Urothelium cell line (cell line): ENCODE results near the gene XRCC1.
A peak's percentile ranks its signal among the peaks of the same experiment; 100 is the strongest.
"Not testable (repeated sequence)": the region's sequence is repeated elsewhere in the genome, so short reads cannot be mapped to it uniquely, and the experiment has no call there.

Experiments
- DNase-seq: peaks from one replicate; pipeline ENCODE4 v3.0.0; 2011; ENCODE audit warnings: low spot score, mixed read lengths
- FAIRE-seq: peaks from 2 replicates; lab custom pipeline; 2011; peaks lifted over from hg19 to GRCh38; lab: Jason Lieb, UNC

Gene XRCC1

DNA sequence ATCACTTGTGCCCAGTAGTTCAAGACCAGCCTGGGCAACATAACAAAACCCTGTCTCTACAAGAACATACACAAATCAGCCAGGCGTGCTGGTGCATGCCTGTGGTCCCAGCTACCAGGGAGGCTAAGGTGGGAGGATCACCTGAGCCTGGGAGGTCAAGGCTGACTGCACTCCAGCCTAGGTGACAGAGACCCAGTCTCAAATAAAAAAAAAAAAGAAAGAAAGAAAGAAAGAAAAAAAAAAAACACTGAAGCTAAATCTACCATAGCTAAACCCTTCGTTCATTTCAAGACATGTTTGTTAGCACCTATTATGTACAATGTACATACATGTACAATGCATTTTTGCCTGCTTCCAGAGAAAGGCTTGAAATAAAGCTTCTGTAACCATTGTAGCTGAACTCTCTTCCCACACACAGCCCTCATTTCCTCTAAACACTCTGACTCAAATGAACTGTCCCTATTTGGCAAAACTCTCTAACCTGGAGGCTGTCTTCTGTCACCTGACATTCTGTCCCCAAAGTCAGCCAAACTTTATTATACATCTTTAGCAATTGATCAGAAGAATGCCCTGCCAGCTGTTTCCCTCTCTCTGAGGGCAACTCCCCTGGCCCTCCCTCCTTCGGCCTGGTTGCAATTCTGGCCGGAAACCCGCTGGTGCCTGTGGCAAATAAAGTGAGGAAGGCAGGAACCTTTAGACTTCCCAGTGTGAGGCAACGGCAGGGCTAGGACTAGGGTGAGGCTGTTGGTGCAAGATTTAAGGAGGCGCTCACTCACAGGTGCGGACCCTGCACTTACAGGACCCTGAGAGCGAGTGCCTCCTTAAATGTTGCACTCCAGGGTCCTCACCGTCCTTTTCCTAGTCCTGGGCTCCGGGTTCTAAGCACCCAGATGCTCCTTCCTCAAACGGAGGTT is 50.1 kb downstream of the XRCC1 start:
- no peak for FAIRE-seq
- peak; percentile 71 for DNase-seq

DNA sequence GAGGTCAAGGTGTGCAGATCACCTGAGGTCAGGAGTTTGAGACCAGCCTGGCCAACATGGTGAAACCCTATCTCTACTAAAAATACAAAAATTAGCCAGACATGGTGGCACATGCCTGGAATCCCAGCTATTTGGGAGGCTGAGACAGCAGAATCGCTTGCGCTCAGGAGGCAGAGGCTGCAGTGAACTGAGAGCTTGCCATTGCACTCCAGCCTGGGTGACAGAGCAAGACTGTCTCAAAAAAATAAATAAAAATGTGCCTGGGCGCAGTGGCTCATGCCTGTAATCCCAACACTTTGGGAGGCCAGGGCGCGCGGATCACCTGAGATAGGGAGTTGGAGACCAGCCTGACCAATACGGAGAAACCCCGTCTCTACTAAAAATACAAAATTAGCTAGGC is 51.6 kb downstream of the XRCC1 start:
- not testable (repeated sequence) for FAIRE-seq

DNA sequence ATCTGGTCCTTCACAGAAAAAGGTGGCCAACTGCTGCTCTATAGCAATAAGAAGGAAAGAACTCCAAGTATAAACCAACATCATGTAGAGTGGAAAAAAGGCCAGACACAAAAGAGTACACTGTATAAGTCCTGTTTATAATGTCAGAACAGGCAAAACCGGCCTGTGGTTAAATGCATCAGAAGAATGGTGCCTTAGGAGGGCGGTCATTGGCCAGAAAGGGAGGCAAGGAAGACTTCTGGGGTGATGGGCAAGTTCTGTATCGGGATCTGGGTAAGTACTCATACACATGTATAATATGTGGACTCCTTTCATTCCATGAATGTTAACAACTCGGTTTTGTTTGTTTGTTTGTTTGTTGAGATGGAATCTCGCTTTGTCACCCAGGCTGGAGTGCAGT is 52.4 kb downstream of the XRCC1 start:
- DNase-seq (no peak), FAIRE-seq (no peak)

More for the DNA sequence above, 51.6 kb downstream of the XRCC1 start:
- DNase-seq: not testable (repeated sequence)

DNA sequence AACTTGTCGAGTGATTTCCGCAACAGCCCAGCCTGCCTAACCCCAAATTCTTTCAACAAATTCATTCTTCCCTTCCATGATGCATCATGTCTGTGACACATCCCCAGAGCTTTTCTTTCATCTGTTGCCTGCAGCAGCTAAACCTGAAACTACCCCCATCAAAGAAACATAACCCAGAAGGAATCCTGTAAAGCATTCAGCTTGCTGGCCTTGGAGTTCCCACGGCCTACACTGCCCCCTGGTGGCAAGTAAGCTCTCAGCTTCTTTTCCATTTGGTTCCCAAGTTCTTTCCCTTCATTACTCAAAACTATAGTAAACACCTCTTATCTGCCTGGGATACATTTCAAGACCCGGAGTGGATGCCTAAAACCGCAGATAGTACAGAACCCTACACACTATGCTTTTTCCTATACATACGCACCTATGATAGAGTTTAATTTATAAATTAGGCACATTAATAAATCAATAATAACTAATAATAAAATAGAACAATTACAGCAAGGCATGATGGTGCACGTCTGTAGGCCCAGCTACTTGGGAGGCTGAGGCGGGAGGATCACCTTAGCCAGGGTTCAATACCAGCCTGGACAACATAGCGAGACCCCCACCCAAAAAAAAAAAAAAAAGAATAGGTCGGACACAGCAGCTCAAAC is 55.8 kb downstream of the XRCC1 start:
- DNase-seq (peak; percentile 78), FAIRE-seq (no peak)

DNA sequence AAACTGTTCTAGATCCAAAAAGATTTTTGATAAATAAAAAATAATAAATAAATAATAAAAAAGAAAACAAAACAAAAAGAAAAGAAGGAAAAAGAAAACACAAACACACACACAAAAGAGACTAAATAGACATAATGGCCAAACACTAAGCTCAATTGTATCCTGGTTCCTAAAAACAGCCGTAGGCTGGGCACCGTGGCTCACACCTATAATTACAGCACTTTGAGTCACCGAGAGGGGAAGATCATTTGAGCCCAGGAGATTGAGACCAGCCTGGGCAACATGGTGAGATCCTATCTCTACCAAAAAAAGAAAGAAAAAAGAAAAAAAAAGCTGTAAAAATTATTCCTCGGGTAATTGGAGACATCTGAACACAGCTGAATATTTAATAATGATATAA is 57.3 kb downstream of the XRCC1 start:
- DNase-seq: no peak
- FAIRE-seq: no peak

DNA sequence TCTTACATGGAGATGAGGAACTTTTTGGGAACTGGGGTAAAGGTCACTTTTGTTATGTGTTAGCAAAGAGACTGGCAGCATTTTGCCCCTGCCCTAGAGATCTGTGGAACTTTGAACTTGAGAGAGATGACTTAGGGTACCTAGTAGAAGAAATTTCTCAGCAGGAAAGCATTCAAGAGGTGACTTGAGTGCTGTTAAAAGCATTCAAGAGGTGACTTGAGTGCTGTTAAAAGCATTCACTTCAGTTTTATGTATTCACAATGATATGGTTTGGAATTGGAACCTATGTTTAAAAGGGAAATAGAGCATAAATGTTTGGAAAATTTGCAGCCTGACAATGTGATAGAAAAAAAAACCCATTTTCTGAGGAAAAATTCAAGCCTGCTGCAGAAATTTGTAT is 62.9 kb downstream of the XRCC1 start:
- not testable (repeated sequence) for FAIRE-seq, DNase-seq

DNA sequence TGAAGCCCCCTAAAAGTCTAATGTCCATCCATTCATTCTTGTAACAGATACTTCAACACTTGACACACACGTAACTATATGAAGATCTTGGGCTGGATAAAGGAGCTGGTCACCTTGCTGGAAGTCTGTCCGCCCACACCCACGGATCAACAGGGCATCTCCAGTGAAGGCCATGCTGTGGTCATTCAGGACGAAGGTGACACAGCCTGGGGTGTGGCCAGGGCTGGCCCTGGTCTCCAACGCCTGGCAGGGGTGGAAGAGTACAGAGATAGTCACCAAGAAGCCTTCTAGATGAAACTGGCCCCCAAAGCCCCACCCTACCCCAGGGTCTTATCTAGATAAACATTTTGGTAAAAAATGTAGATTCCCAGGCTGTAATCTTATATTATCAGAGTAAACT is 64.0 kb downstream of the XRCC1 start:
- FAIRE-seq (no peak), DNase-seq (no peak)

DNA sequence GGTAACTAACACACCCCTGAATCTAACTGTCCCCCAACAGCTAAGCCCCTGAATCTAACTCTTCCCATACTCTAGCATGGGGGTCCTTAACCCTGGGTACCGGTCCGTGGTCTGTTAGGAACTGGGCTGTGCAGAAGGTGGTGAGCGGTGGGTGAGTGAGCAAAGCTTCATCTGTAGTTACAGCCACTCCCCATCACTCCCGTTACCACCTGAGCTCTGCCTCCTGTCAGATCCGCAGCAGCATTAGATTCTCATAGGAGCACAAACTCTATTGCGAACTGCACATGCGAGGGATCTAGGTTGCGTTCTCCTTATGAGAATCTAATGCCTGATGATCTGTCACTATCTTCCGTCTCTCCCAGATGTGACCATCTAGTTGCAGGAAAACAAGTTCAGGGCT is 64.6 kb downstream of the XRCC1 start:
- DNase-seq (no peak), FAIRE-seq (no peak)

DNA sequence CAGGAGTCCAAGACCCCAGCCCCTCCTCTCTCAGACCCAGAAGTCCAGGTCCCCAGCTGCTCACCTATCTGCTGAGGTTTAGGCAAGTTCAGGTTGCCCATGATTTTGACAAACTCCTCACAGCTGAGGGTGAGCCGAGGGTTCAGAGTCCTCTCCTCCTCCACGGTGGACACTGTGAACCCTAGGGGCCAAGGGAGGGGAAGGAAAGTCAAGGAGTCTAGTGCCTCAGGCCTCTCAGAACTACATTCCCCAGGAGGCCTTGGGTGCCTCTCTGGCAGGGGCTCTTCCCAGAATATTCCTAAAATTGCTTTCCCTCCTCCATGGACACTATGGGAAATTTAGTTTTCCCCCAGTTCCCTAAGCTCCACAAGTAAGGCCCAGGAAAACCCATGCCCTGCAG is 67.4 kb downstream of the XRCC1 start:
- DNase-seq (no peak), FAIRE-seq (no peak)

DNA sequence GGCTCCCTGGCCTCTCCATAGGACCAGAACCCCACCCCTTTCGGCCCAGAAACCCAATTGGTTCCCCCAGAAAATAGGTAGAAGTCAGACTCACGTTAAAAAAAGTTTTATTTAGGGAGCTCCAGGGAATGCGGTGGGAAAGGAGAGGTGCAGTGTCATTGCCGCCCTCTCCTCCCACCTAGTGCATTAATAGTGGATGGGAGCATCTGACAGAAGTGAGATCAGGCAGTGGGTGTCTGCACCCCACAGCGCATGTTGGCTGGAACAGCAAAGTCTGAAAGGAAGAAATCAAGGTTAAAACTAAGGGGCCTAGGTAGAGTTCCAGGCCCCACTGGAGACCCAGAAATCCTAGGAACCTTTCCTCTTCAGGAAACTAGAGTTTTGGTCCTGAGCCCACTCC is 68.7 kb downstream of the XRCC1 start:
- DNase-seq: no peak
- FAIRE-seq: no peak

DNA sequence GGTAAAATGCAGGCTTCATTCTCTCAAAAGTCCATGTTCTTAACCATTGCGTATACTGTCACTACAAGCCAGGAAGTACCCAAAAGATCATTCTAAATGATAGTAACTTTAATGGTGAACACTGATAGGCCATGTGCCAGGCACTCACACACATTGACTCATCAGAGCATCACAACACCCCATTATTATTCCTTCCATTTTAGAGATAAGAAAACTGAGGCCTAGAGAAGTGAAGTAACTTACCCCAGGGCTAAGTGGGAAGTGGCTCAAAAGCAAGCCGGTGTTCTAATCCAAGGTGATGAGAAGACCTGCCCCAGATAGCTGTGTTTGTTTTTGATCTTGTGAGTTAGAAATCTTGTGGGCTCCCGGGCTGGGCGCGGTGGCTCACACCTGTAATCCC is 69.4 kb downstream of the XRCC1 start:
- FAIRE-seq (no peak), DNase-seq (no peak)

DNA sequence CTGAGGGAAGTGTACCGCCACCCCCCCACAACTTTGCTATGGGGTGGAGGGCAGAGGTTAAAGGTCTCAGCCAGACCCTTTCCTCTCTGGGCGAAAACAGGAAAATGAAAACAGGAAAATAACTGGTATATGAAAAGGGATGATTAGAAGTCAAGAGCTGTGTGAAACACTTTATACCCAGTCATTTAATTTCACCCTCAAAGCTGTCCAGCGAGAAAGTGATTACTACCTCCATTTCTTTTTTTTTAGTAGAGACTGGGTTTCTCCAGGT is 70.2 kb downstream of the XRCC1 start:
- DNase-seq (no peak), FAIRE-seq (no peak)

DNA sequence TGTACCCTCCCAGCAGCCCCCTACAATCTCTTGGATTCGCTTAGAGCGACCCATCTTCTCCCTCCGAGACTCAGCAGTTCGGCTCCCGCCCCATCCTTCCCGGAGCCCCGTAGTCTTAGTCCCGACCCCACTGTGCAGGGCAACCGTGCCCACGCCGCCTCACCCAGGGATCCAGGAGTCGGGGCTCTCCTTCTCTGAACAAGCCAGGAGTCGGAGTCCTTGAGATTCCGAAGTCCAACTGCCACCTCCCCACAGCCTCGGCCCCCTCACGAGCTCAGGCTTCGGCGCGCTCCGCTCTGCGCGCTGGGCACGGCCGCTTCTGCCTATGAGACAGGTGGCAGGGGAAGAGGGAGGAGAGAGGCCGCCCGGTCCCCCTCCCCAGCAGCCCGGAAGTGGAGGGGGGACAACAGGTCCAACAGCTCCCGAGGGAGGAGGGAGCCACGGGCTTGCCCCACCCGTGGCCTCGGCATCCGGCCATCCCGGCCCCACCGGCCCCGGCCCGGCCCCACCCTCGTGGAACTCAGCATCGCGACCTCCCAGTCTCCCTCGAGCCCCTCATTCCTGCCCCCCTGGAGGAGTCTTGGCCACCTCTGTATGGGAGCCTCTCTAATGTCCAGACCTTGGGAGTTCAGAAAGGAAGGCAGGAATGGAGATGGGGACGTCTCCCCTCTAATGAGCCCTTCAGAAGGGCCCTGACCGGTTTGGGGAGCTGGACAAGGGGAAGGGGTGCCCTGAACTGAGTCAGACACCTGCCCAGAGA is 70.7 kb downstream of the XRCC1 start, which contains the start of gene PHLDB3:
Gene PHLDB3 (minus strand): TSS at position 321 of the 760 bp plus-strand sequence. CDS start 628 bp downstream, outside the sequence.
- DNase-seq: peak; percentile 45
- FAIRE-seq: no peak

DNA sequence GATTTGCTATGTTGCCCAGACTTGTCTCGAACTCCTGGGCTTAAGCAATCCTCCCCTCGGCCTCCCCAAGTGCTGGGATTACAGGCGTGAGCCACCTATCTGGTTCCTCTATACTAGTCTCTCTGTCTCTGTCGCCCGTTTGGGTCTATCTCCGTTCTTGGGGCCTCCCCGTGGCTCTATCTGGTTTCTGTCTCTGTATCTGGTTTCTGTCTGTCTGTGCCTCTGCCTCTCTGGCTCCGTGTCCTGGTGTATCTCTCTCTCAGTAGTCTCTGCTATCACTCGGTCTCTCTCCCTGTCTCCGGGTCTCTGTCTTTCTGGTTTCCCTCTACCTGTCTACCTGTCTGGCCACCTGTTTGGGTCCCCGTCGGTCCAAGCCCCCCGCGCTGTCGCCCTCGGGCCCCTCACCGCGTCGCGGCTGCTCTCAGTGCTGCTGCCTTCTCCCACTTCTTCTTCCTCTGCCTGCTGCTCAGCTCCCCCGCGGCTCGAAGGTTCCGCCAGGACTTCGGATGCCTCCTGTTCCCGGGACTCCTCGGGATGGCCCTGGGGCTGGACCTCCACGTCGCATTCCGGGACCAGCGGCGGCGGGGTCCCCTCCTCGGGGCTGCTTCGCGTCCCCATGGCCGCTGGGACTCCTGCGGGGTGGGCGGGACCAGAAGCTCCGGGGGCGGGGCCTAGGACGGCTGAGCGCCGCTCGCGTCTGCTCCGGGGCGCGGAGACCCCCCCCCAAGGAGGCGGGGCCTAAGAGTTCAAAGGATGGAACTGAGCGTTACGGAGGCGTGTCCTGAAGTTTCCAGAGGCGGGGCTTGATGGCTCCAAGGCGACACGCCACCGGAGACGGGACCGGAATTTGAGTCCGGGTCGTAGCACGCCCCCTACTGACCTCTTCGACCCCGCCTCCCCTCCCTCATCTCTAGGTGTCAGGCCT is 71.6 kb downstream of the XRCC1 start:
- FAIRE-seq (no peak), DNase-seq (peak; percentile 99)

DNA sequence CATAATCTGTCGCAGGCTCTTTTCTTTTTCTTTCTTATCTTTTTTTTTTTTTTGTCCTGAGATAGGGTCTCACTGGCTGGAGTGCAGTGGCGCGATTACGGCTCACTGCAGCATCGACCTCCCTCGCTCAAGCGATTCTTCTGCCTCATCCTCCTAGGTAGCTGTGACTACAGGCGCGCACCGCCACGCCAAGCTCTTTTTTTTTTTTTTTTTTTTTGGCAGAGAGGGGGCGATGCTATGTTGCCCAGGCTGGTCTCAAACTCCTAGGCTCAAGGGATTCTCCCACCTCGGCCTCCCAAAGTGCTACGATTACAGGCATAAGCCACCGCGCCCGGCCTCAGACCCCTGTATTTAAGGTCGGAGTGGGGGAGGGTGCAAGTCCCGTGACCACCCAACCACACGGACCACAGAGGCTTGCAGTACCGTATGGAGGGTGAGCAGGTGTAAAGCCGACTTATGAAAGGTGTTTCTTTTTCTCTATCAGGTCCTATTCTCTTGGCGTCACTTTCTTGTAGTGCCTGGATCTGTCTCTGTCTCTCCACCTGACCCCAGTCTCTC is 72.8 kb downstream of the XRCC1 start:
- DNase-seq (no peak), FAIRE-seq (no peak)

DNA sequence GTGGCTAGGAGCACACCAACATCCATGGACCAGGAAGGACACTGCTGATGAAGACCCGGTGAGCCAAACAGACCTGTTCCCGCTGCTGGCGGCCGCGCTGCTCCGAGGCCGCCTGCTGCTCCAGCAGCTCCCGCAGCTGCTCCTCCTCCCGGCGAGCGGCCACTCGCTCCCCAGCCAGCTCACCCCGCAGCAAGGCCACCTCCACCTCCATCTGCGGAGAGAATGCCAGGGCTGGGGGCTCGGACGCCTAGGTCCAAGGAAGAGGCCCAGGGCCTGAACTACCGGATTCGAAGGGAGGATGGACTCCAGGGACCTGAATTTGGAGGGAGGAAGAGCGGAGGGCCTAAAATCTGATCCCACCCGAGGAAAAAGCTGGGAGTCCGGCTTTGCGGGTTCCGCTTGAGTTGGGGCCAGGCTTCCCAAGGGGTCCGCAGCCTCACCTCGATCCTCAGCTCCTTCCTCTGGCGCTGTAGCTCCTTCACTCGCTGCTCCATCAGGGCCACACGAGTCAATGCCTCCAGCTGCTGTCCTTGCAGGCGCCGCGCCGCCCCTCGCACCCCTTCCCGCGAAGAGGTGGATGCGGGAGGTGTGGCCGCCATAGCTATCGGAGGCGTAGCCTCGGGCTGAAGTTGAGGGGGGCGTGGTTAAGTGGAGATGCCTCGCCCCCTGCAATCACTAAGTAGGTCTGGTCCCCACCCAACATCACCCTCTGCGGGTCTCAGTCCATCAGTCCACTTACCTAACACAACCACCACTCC is 73.5 kb downstream of the XRCC1 start:
- no peak for DNase-seq
- no peak for FAIRE-seq

DNA sequence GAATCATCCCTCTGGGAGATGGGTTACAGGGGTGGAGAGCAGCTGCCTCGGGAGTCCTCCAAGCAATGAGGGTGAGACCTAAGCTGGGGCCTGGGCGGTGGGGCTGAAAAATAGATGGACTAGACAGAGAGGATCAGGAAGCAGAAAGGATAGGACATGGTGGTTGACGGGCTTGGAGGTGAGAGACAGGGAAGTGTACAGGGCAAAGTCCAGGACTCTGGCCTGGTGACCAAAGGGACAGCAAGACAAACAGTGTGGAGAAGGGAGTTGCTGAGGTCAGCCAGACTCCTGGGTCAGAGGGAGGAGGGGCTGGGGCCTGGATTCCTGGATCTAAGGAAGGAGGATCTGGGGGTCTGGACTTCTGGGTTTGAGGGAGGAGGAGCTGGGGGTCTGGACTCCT is 76.3 kb downstream of the XRCC1 start:
- DNase-seq (no peak), FAIRE-seq (no peak)

DNA sequence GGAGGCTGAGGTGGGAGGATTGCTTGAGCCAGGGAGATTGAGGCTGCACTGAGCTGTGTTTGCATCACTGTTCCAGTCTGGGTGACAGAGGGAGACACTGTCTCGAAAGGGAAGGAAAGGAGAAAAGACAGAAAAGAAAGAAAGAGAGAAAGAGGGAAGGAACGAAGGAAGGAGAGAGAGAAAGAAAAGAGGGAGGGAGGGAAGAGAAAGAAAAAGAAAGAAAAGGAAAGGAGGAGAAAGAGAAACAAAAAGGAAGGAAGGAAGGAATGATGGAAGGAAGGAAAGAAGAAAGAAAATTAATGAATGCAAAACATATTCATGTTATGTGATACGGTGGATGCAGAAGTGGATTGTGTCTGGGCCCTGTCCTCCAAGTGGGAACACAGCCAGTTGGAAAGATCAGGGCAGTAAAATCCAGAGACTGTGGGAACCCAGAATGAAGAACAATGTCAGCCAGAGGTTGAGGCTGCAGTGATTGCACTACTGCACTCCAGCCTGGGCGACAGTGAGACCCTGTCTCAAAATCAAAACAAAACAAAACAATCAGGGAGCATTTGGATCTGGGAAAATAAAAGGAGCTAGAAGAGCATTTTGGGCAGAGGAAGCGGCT is 77.0 kb downstream of the XRCC1 start:
- FAIRE-seq (peak; percentile 48), DNase-seq (no peak)

DNA sequence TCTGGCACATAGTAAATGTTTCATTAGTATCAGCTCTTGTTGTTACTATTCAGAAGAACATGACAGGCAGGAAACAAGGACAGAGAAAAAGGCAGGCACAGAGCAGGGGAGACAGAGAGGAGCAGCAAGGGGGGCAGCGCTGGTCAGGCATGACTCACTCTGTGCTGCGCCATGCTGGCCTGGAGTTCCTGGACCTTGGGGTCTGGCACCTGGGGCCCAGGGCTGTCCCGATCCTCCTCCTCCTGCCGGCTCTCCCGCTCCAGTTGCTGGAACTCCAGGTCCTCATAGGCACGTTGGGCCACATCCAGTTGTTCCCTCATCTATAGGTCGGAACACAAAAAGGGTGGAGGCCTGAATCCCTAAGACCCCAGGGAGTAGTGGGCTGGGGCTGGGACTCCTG is 78.4 kb downstream of the XRCC1 start:
- no peak for FAIRE-seq

More for the DNA sequence above, 78.4 kb downstream of the XRCC1 start:
- DNase-seq: no peak
